GM12878 (cell line): ENCODE data around the gene SERPINE1. TPM values are rescaled to one million over a fixed set of nuclear protein-coding genes. Genes with fewer than 3 reads are reported as not detected.
A peak's percentile ranks its signal among the peaks of the same experiment; 100 is the strongest.

Experiments
- EP300 ChIP-seq, 2 experiments: fragments of 150-350 bp in 1 of 2; IDR thresholded peaks; 2 replicates each; pipeline ENCODE4 v1.6.1; 2011 to 2012; ENCODE audit warnings: low read depth in 2 of 2, low read length in 2 of 2, borderline replicate concordance in 1 of 2, improper control_type of control experiment in 1 of 2, inconsistent platforms in 1 of 2; ENCODE audit not compliant: control insufficient read depth in 1 of 2
- EZH2 ChIP-seq: IDR thresholded peaks from 2 replicates; pipeline ENCODE4 v1.6.1; 2012; ENCODE audit warnings: low read depth, mild to moderate bottlenecking, control low read depth, inconsistent platforms, low read length, borderline replicate concordance; ENCODE audit not compliant: control insufficient read depth
- FOXK2 ChIP-seq: fragments of 450-650 bp; IDR thresholded peaks from 2 replicates; pipeline ENCODE4 v1.6.1; 2017; ENCODE audit warnings: mild to moderate bottlenecking, moderate library complexity
- HCFC1 ChIP-seq: fragments of 150-350 bp; IDR thresholded peaks from 2 replicates; pipeline ENCODE4 v1.6.1; 2014; ENCODE audit warnings: low read length
- HSF1 ChIP-seq: fragments of 150-350 bp; IDR thresholded peaks from 2 replicates; pipeline ENCODE4 v1.6.1; 2014; ENCODE audit warnings: mild to moderate bottlenecking, low read depth, low read length
- IRF3 ChIP-seq: fragments of 450-650 bp; IDR thresholded peaks from 2 replicates; pipeline ENCODE4 v1.6.1; 2014; ENCODE audit warnings: mild to moderate bottlenecking
- RFX5 ChIP-seq: IDR thresholded peaks from 2 replicates; pipeline ENCODE4 v1.6.1; 2011; ENCODE audit warnings: low read depth, low read length, improper control_type of control experiment
- RUNX3 ChIP-seq: IDR thresholded peaks from 2 replicates; pipeline ENCODE4 v1.6.1; 2012; ENCODE audit warnings: low read length, inconsistent platforms
- ZNF384 ChIP-seq: IDR thresholded peaks from 2 replicates; pipeline ENCODE4 v1.6.1; 2012; ENCODE audit warnings: low read depth, mild to moderate bottlenecking, low read length, improper control_type of control experiment, borderline replicate concordance
- ZNF622 ChIP-seq: fragments of 450-650 bp; IDR thresholded peaks from 2 replicates; pipeline ENCODE4 v1.6.1; 2017; ENCODE audit warnings: mild to moderate bottlenecking, inconsistent platforms
- polyA plus RNA-seq, 11 experiments: library from polyadenylated mRNA; depleted of rRNA in 4 of 11; unstranded in 6 of 11; stranded (reverse) in 5 of 11; fragments of >200 nt; fragmentation: Nextera tagmentation in 4 of 11; fragmentation: Illumina TruSeq in 1 of 11; extraction: Ambion mirVana in 4 of 11; extraction: Trizol in 1 of 11; gene quantifications; 1 replicate in 1 of 11; 2 replicates in 10 of 11; pipeline versions ENCODE4 v1.2.1 to v1.2.3, GENCODE V29; 2011 to 2016; ENCODE audit warnings: inconsistent platforms in 2 of 11, missing spikeins in 2 of 11, low read depth in 1 of 11
- total RNA-seq, 4 experiments: library from RNA; depleted of rRNA in 3 of 4; stranded (reverse); fragments of >200 nt in 3 of 4; fragmentation: Illumina TruSeq in 1 of 4; extraction: Trizol in 1 of 4; gene quantifications; 2 replicates each; pipeline versions ENCODE4 v1.2.1 to v1.2.3, GENCODE V29; 2013 to 2021
- TF ChIP-seq, protein P1 (sequence below): fragments of 450-650 bp; IDR thresholded peaks from 2 replicates; pipeline ENCODE4 v1.6.1; 2016; ENCODE audit warnings: mild to moderate bottlenecking, moderate library complexity, borderline replicate concordance
- TF ChIP-seq, protein P2 (sequence below): fragments of 450-650 bp; IDR thresholded peaks from 2 replicates; pipeline ENCODE4 v1.6.1; 2017; ENCODE audit warnings: mild to moderate bottlenecking
- TF ChIP-seq, protein P3 (sequence below): fragments of 450-650 bp; IDR thresholded peaks from 2 replicates; pipeline ENCODE4 v1.6.1; 2016; ENCODE audit warnings: mild to moderate bottlenecking

SERPINE1 gene
- total and polyA plus RNA-seq, 10 of the 15 experiments (the other 5 are each of a cell fraction or from before 2014, with no cell fraction given), result 0.20 to 2.4 (median 0.44) TPM

DNA sequence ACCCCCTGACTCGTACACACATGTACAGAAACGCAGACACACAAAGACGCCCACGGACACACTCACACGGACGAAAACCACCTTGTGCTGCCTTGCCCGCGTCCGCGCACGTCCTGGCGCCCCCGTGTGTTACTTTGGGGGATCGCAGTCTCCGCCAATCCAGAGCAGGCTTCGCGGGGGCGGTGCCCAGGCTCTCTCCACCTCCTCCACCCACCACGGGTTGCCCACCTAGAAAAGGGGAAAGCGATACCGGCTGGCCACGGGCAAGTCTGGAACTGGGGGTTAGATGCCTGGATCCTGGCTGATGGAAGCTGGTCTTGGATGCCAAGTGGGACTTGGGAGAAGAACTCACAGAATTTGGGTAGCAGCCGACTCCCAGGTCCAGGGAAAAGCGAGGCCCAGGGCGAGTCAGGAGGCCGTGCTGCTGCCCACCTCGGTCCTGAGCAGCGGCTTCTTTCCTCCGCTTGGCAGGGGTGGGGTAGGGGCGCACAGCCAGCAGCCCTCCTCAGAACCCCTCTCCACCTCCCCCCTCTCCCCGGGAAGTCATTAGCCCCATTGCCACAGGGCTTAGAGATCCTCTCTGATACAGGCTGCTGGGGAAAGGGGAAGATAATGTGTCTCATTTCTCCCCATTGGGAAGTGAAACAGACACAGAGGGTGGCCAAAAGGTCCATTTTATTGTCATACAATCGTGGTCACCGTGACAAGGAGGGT is 43.1 kb downstream of the SERPINE1 start (continued):
- TF ChIP-seq FOXK2, result no peak
- no peak for TF ChIP-seq ZNF622
- no peak; the same call in none of the 2 replicates for TF ChIP-seq RUNX3
- TF ChIP-seq, protein P1, sequence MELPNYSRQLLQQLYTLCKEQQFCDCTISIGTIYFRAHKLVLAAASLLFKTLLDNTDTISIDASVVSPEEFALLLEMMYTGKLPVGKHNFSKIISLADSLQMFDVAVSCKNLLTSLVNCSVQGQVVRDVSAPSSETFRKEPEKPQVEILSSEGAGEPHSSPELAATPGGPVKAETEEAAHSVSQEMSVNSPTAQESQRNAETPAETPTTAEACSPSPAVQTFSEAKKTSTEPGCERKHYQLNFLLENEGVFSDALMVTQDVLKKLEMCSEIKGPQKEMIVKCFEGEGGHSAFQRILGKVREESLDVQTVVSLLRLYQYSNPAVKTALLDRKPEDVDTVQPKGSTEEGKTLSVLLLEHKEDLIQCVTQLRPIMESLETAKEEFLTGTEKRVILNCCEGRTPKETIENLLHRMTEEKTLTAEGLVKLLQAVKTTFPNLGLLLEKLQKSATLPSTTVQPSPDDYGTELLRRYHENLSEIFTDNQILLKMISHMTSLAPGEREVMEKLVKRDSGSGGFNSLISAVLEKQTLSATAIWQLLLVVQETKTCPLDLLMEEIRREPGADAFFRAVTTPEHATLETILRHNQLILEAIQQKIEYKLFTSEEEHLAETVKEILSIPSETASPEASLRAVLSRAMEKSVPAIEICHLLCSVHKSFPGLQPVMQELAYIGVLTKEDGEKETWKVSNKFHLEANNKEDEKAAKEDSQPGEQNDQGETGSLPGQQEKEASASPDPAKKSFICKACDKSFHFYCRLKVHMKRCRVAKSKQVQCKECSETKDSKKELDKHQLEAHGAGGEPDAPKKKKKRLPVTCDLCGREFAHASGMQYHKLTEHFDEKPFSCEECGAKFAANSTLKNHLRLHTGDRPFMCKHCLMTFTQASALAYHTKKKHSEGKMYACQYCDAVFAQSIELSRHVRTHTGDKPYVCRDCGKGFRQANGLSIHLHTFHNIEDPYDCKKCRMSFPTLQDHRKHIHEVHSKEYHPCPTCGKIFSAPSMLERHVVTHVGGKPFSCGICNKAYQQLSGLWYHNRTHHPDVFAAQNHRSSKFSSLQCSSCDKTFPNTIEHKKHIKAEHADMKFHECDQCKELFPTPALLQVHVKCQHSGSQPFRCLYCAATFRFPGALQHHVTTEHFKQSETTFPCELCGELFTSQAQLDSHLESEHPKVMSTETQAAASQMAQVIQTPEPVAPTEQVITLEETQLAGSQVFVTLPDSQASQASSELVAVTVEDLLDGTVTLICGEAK, result no peak
- TF ChIP-seq EP300 (IDR thresholded peaks at IDR 0.05; ENCODE audit: borderline replicate concordance in 1 of 2, control insufficient read depth in 1 of 2, low read depth in 2 of 2, low read length in 2 of 2), result no peak
- TF ChIP-seq IRF3, result no peak
- TF ChIP-seq, protein P2, sequence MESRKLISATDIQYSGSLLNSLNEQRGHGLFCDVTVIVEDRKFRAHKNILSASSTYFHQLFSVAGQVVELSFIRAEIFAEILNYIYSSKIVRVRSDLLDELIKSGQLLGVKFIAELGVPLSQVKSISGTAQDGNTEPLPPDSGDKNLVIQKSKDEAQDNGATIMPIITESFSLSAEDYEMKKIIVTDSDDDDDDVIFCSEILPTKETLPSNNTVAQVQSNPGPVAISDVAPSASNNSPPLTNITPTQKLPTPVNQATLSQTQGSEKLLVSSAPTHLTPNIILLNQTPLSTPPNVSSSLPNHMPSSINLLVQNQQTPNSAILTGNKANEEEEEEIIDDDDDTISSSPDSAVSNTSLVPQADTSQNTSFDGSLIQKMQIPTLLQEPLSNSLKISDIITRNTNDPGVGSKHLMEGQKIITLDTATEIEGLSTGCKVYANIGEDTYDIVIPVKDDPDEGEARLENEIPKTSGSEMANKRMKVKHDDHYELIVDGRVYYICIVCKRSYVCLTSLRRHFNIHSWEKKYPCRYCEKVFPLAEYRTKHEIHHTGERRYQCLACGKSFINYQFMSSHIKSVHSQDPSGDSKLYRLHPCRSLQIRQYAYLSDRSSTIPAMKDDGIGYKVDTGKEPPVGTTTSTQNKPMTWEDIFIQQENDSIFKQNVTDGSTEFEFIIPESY, result no peak
- no peak for TF ChIP-seq RFX5
- TF ChIP-seq HCFC1, result no peak; the same call in 1 of the 2 replicates
- TF ChIP-seq HSF1, result no peak
- no peak for TF ChIP-seq ZNF384
- TF ChIP-seq, protein P3, sequence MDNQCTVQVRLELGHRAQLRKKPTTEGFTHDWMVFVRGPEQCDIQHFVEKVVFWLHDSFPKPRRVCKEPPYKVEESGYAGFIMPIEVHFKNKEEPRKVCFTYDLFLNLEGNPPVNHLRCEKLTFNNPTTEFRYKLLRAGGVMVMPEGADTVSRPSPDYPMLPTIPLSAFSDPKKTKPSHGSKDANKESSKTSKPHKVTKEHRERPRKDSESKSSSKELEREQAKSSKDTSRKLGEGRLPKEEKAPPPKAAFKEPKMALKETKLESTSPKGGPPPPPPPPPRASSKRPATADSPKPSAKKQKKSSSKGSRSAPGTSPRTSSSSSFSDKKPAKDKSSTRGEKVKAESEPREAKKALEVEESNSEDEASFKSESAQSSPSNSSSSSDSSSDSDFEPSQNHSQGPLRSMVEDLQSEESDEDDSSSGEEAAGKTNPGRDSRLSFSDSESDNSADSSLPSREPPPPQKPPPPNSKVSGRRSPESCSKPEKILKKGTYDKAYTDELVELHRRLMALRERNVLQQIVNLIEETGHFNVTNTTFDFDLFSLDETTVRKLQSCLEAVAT, result peak; percentile 24; the same call in 1 of the 2 replicates
- no peak for TF ChIP-seq EZH2
